GM12878 (cell line): ENCODE measurements around the gene DDX23. TPM values are rescaled to one million over a fixed set of nuclear protein-coding genes. Genes with fewer than 3 reads are reported as not detected.

Experiments used
- ATAC-seq: fragments of 200-7000 bp; cut with Tn5 transposase; 3 replicates; pipeline ENCODE4 v1.9.1; 2020; ENCODE audit warnings: mild to moderate bottlenecking, moderate library complexity
- BruUV-seq: library from RNA; stranded (reverse); fragments of 400-500 nt; replicated peaks from 2 replicates; lab custom pipeline; 2021; lab: Mats Ljungman, UMichigan
- CTCF ChIA-PET: fragments of 300-600 bp; sonication (Branson Sonifier 250); formaldehyde crosslinking; extraction: SDS; loops from one replicate; lab custom pipeline; 2021; ENCODE audit warnings: inconsistent platforms; lab: Yijun Ruan, JAX
- POLR2A ChIA-PET: fragments of 350-600 bp; formaldehyde crosslinking; extraction: SDS; loops from one replicate; lab custom pipeline; 2021; ENCODE audit warnings: inconsistent platforms; lab: Charles Lee
- RAD21 ChIA-PET: fragments of 300-600 bp; sonication (Branson Sonifier 250); formaldehyde crosslinking; loops from one replicate; lab custom pipeline; 2023; ENCODE audit warnings: antibody characterized with exemption; ENCODE audit not compliant: unreplicated experiment; lab: Charles Lee
- SMC1A ChIA-PET: fragments of 300-600 bp; sonication (Branson Sonifier 250); formaldehyde crosslinking; loops from one replicate; lab custom pipeline; 2023; ENCODE audit not compliant: unreplicated experiment, uncharacterized antibody; lab: Charles Lee
- DNase-seq: peaks from one replicate; pipeline ENCODE4 v3.0.0-alpha.2; 2011; ENCODE audit warnings: low read depth, low spot score
- FAIRE-seq: peaks from 3 replicates; lab custom pipeline; 2011; peaks lifted over from hg19 to GRCh38; lab: Jason Lieb, UNC
- H2AFZ ChIP-seq: 2 replicates; pipeline ENCODE4 v1.6.0; 2011; ENCODE audit warnings: low read depth, low read length, control low read depth; ENCODE audit not compliant: control insufficient read depth
- H3K27ac ChIP-seq: 2 replicates; pipeline ENCODE4 v1.5.1; 2011; ENCODE audit warnings: control low read depth; ENCODE audit not compliant: control insufficient read depth, insufficient read depth
- H3K27me3 ChIP-seq, 2 experiments: replicated peaks in 1 of 2; 2 replicates each; pipeline versions ENCODE4 v1.6.0 to v1.6.1; 2011; ENCODE audit warnings: low read length in 1 of 2; ENCODE audit not compliant: control insufficient read depth in 2 of 2, insufficient read depth in 2 of 2
- H3K36me3 ChIP-seq, 2 experiments: 2 replicates each; pipeline ENCODE4 v1.5.1; 2011; ENCODE audit warnings: low read length in 1 of 2; ENCODE audit not compliant: control insufficient read depth in 2 of 2, insufficient read depth in 2 of 2
- H3K4me1 ChIP-seq: 2 replicates; pipeline ENCODE4 v1.6.1; 2011; ENCODE audit warnings: mild to moderate bottlenecking, low read length, moderate library complexity, mixed read lengths; ENCODE audit not compliant: control insufficient read depth, insufficient read depth
- H3K4me2 ChIP-seq: 2 replicates; pipeline ENCODE4 v1.6.0; 2011; ENCODE audit warnings: control low read depth; ENCODE audit not compliant: control insufficient read depth, insufficient read depth
- H3K4me3 ChIP-seq: fragments of 200-600 bp; sonication (generic); 2 replicates; pipeline ENCODE4 v1.5.1; 2016
- H3K79me2 ChIP-seq: 2 replicates; pipeline ENCODE4 v1.6.0; 2011; ENCODE audit warnings: low read length; ENCODE audit not compliant: control insufficient read depth, insufficient read depth
- H3K9ac ChIP-seq: 2 replicates; pipeline ENCODE4 v1.8.0; 2011; ENCODE audit warnings: low read length, control low read depth, mixed read lengths; ENCODE audit not compliant: control insufficient read depth, insufficient read depth
- H3K9me3 ChIP-seq: replicated peaks from 3 replicates; pipeline ENCODE4 v1.5.1; 2011; ENCODE audit warnings: mild to moderate bottlenecking, low read length; ENCODE audit not compliant: control insufficient read depth, insufficient read depth
- H4K20me1 ChIP-seq: 2 replicates; pipeline ENCODE4 v1.6.0; 2011; ENCODE audit not compliant: control insufficient read depth, insufficient read depth
- CREB1 ChIP-seq: IDR thresholded peaks from 2 replicates; pipeline ENCODE4 v1.6.1; 2012; ENCODE audit warnings: low read depth, mild to moderate bottlenecking, inconsistent platforms
- ETV6 ChIP-seq, 2 experiments: fragments of 450-650 bp in 1 of 2; IDR thresholded peaks in 1 of 2; conservative IDR thresholded peaks in 1 of 2; 2 replicates each; pipeline ENCODE4 v1.6.1; 2014; ENCODE audit warnings: antibody characterized with exemption in 1 of 2, borderline replicate concordance in 1 of 2, low read depth in 1 of 2, mild to moderate bottlenecking in 1 of 2, moderate library complexity in 1 of 2
- HDAC6 ChIP-seq: fragments of 200-600 bp; sonication (generic); IDR thresholded peaks from one replicate; pipeline ENCODE4 v1.8.0; 2017; ENCODE audit warnings: antibody characterized with exemption; ENCODE audit not compliant: unreplicated experiment
- NFIC ChIP-seq: IDR thresholded peaks from 2 replicates; pipeline ENCODE4 v1.6.1; 2012; ENCODE audit warnings: low read depth, mild to moderate bottlenecking, inconsistent platforms, low read length, moderate library complexity
- NRF1 ChIP-seq: conservative IDR thresholded peaks from 2 replicates; pipeline ENCODE4 v1.6.1; 2011; ENCODE audit warnings: mild to moderate bottlenecking, low read depth, low read length, improper control_type of control experiment
- PAX8 ChIP-seq: fragments of 450-650 bp; IDR thresholded peaks from 2 replicates; pipeline ENCODE4 v1.6.1; 2017; ENCODE audit warnings: mild to moderate bottlenecking, moderate library complexity
- RB1 ChIP-seq: fragments of 450-650 bp; formaldehyde crosslinking; IDR thresholded peaks from 2 replicates; pipeline ENCODE4 v1.6.1; 2017; ENCODE audit warnings: mild to moderate bottlenecking, borderline replicate concordance
- ZBED1 ChIP-seq: IDR thresholded peaks from 2 replicates; pipeline ENCODE4 v1.6.1; 2016; ENCODE audit warnings: borderline replicate concordance
- ZSCAN29 ChIP-seq: fragments of 450-650 bp; IDR thresholded peaks from 2 replicates; pipeline ENCODE4 v1.6.1; 2017; ENCODE audit warnings: mild to moderate bottlenecking, moderate library complexity
- whole genome bisulfite sequencing: methylation state at CpG from one replicate; pipeline ENCODE4 v1.1.6; 2016; ENCODE audit warnings: low lambda C conversion rate; ENCODE audit not compliant: insufficient replicate concordance, insufficient coverage; ENCODE audit errors: missing lambda C conversion rate; 5-methylcytosine and 5-hydroxymethylcytosine counted together
- in situ Hi-C: fragments of 300-500 bp; cut with MboI; formaldehyde crosslinking; loops from 9 replicates; pipeline ENCODE4 v1.14.3; 2018; ENCODE audit warnings: mixed read lengths
- intact Hi-C: fragments of 100-400 bp; cut with micrococcal nuclease; formaldehyde crosslinking; loops from one replicate; pipeline ENCODE4 v1.14.2; 2022; ENCODE audit not compliant: unreplicated experiment
- polyA plus RNA-seq, 11 experiments: library from polyadenylated mRNA; depleted of rRNA in 4 of 11; unstranded in 6 of 11; stranded (reverse) in 5 of 11; fragments of >200 nt; fragmentation: Nextera tagmentation in 4 of 11; fragmentation: Illumina TruSeq in 1 of 11; extraction: Ambion mirVana in 4 of 11; extraction: Trizol in 1 of 11; gene quantifications; 1 replicate in 1 of 11; 2 replicates in 10 of 11; pipeline versions ENCODE4 v1.2.1 to v1.2.3, GENCODE V29; 2011 to 2016; ENCODE audit warnings: inconsistent platforms in 2 of 11, missing spikeins in 2 of 11, low read depth in 1 of 11
- total RNA-seq, 4 experiments: library from RNA; depleted of rRNA in 3 of 4; stranded (reverse); fragments of >200 nt in 3 of 4; fragmentation: Illumina TruSeq in 1 of 4; extraction: Trizol in 1 of 4; gene quantifications; 2 replicates each; pipeline versions ENCODE4 v1.2.1 to v1.2.3, GENCODE V29; 2013 to 2021

DDX23 gene
- total and polyA plus RNA-seq, 10 of the 15 experiments (the other 5 are each of a cell fraction or from before 2014, with no cell fraction given), result 25.8 to 107 (median 77.4) TPM

DNA sequence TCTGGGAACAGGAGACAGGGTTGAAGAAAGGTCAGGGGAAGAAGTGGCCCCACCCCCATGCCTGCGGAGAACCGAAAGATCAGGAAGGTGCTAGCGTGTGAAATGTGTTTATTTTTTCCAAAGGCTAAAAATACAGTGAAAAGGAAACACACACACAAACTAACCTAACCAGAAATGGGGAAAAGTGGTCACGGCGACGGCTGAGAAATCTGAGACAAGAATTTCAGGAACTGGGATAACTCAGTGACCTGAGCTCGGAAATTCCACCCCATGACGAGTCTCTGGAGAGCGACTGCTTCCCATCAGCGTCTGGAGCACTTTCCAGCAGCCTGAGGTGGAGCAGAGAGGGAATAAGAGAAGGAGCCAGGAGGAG is 30.3 kb upstream of the DDX23 start (continued):
- TF ChIP-seq NRF1, result no peak
- no peak for TF ChIP-seq NFIC
- TF ChIP-seq ETV6 (conservative IDR thresholded peaks at IDR 0.05 in 1 of 2, IDR thresholded peaks at IDR 0.05 in 1 of 2; ENCODE audit: borderline replicate concordance in 1 of 2, low read depth in 1 of 2), result no peak
- TF ChIP-seq HDAC6, result no peak
- no peak for TF ChIP-seq CREB1
- TF ChIP-seq ZSCAN29, result no peak
- TF ChIP-seq RB1, result no peak

DNA sequence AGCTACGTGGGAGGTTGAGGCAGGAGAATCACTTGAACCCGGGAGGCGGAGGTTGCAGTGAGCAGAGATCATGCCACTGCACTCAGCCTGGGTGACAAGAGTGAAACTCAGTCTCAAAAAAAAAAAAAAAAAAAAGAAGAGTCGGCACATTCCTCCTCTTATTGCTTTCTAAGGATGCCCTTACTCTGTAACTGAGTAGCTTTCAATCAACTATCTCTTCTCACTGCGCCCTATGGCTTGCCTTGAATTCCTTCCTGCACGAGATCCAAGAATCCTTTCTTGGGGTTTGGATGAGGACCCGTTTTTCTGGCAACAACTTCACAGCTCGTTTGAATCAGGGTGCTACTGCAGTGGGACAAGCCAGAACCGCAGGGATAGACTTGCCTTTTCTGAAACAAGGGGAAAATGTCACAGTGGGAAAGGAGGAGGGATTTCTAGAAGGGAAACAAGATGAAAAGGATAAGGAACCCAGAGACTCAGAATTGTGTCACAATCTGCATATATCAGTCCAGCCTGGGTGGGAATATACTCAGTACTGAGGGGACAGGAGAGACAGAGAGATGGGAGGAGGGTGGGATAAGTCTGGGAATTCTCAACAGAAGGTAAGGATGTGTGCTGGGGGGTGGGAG is 29.8 kb upstream of the DDX23 start:
- 31% methylated on average over 9 of the region's 9 CpGs for WGBS
- no peak overlapping the region for H3K4me3 ChIP-seq
- FAIRE-seq, result no peak

More for the DNA sequence above, 29.8 kb upstream of the DDX23 start:
- TF ChIP-seq PAX8 (no peak), ZBED1 (no peak)
- BruUV-seq, result no TSS peak
- H3K4me2 ChIP-seq, result no peak overlapping the region
- CTCF ChIA-PET, result interaction anchor here (1.0 to 2.7 kb wide), 6 partner anchors 9 to 106 kb away, joined by 3 to 14 read pairs (median 4); partner anchors contain the start of genes DDX23 and RND1
- POLR2A ChIA-PET, result no interaction called here
- RAD21 ChIA-PET, result interaction anchor here (1.4 kb wide), 1 partner anchor 28 kb away, joined by 5 read pairs; no protein-coding TSS in a partner anchor
- H3K79me2 ChIP-seq, result no peaks in the 10 kb centered on the region
- no peak overlapping the region for H3K27ac ChIP-seq
- ATAC-seq, result no peak
- no peaks in the 10 kb centered on the region for H4K20me1 ChIP-seq
- intact Hi-C loops, result no loop called here
- H3K27me3 ChIP-seq, result peaks cover 4 to 12% of the 10 kb centered on the region in 2 experiments; a peak in 3 of 4 replicates
- DNase-seq, result no peak
- in situ Hi-C loops, result no loop called here
- SMC1A ChIA-PET, result interaction anchor here (1.2 kb wide), 1 partner anchor 29 kb away, joined by 4 read pairs; no protein-coding TSS in a partner anchor
- H3K4me1 ChIP-seq, result no peaks in the 10 kb centered on the region
- no peak overlapping the region for H2AFZ ChIP-seq
- H3K9ac ChIP-seq, result no peak overlapping the region
- H3K36me3 ChIP-seq, result no peaks in the 10 kb centered on the region
- no peaks in the 10 kb centered on the region for H3K9me3 ChIP-seq
